ENCODE results near the gene ZMYND10. TPM values are rescaled to one million over a fixed set of nuclear protein-coding genes. Genes with fewer than 3 reads are reported as not detected.

ZMYND10 gene
- total RNA-seq, 1 donor: 2.9 TPM

DNA sequence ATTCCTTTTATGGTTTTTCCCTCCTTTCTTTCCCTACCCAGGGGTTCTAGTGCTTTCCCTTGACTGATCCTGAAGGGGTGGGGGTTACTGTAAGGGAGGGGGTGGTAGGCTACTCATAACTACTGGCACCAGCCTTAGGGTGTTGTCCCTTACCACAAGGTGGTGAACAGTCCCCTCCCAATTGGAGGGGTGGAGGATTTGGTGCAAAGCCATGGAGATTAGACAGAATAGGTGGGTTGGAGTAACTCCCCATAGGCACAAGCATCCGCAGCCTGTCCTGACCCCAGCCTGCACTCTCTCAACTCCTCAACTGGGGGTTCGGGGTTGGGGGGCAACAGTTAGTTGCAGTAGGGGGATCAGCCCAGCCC is 20.4 kb downstream of the ZMYND10 start:
- Histone ChIP-seq H3K9me3 (ENCODE audit: low read depth, low read length) (no peaks in the 10 kb centered on the region), H3K4me3 (ENCODE audit: insufficient read depth, low read length) (no peak overlapping the region), H3K4me2 (ENCODE audit: insufficient read depth, low read length) (no peak overlapping the region), H3K27ac (ENCODE audit: low read depth, low read length) (no peak overlapping the region), H4K20me1 (ENCODE audit: insufficient read depth, low read length) (peaks cover 14% of the 10 kb centered on the region), H3K27me3 (ENCODE audit: insufficient read depth, low read length) (no peaks in the 10 kb centered on the region), H3K79me2 (ENCODE audit: insufficient read depth, low read length) (peaks cover 33% of the 10 kb centered on the region), H3K36me3 (ENCODE audit: insufficient read depth, low read length) (peaks cover 22% of the 10 kb centered on the region), H2AFZ (ENCODE audit: low read length) (no peak overlapping the region), H3K4me1 (ENCODE audit: insufficient read depth, low read length) (peaks cover 22% of the 10 kb centered on the region)
- DNase-seq (ENCODE audit: insufficient read length, low spot score, missing footprints): no peak
- no peak for TF ChIP-seq CTCF (IDR thresholded peaks at IDR 0.05; ENCODE audit: extremely low read depth, low read depth, low read length)

GRCh38 chr3:50324351-50325112 is 21.0 kb downstream of the ZMYND10 start:
- Histone ChIP-seq H3K4me2 (ENCODE audit: insufficient read depth, low read length) (no peak overlapping the region), H3K27ac (ENCODE audit: low read depth, low read length) (no peak overlapping the region), H3K36me3 (ENCODE audit: insufficient read depth, low read length) (peaks cover 20% of the 10 kb centered on the region), H3K4me1 (ENCODE audit: insufficient read depth, low read length) (peaks cover 26% of the 10 kb centered on the region), H4K20me1 (ENCODE audit: insufficient read depth, low read length) (peaks cover 17% of the 10 kb centered on the region), H3K4me3 (ENCODE audit: insufficient read depth, low read length) (no peak overlapping the region), H3K9me3 (ENCODE audit: low read depth, low read length) (no peaks in the 10 kb centered on the region), H3K27me3 (ENCODE audit: insufficient read depth, low read length) (no peaks in the 10 kb centered on the region), H2AFZ (ENCODE audit: low read length) (no peak overlapping the region), H3K79me2 (ENCODE audit: insufficient read depth, low read length) (peaks cover 34% of the 10 kb centered on the region)
- peak; percentile 99 for DNase-seq (ENCODE audit: insufficient read length, low spot score, missing footprints)
- peak; percentile 84 for TF ChIP-seq CTCF (IDR thresholded peaks at IDR 0.05; ENCODE audit: extremely low read depth, low read depth, low read length)

- Histone ChIP-seq H3K27me3 (ENCODE audit: insufficient read depth, low read length) (no peaks in the 10 kb centered on the region), H3K9me3 (ENCODE audit: low read depth, low read length) (no peaks in the 10 kb centered on the region), H4K20me1 (ENCODE audit: insufficient read depth, low read length) (peaks cover 25% of the 10 kb centered on the region), H3K79me2 (ENCODE audit: insufficient read depth, low read length) (peaks cover 42% of the 10 kb centered on the region), H3K27ac (ENCODE audit: low read depth, low read length) (no peak overlapping the region), H3K36me3 (ENCODE audit: insufficient read depth, low read length) (peaks cover 23% of the 10 kb centered on the region), H3K4me1 (ENCODE audit: insufficient read depth, low read length) (peaks cover 26% of the 10 kb centered on the region), H3K4me3 (ENCODE audit: insufficient read depth, low read length) (no peak overlapping the region), H3K4me2 (ENCODE audit: insufficient read depth, low read length) (no peak overlapping the region), H2AFZ (ENCODE audit: low read length) (no peak overlapping the region)
- TF ChIP-seq CTCF (IDR thresholded peaks at IDR 0.05; ENCODE audit: extremely low read depth, low read depth, low read length): no peak
- no peak for DNase-seq (ENCODE audit: insufficient read length, low spot score, missing footprints)
These were observed 21.8 kb downstream of the ZMYND10 start for GRCh38 chr3:50323614-50324199.

DNA sequence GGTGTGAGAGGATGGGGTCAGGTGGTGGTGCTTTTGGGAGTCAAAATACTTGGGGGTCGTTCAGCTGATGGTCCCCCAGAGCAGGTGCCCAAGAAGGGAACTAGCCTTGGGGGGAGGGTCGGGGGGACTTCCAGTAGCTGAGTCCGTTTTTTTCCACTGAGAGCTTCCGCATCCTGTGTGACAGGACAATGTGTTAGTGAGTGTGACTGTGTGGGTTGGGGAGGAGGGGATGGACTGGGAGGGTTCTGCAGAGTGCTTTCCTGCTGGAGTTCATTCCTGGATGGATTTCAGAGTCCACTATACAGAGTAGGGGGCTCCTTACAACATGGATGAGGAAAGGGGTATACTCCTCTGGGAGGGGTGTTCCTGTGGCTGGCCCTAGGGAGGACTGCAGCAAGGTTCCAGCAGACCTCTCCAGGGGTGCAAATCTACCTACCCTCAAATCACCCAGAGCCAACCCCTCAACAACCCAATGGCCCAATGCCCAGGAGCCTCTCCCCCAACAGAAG is 22.4 kb downstream of the ZMYND10 start:
- peaks cover 48% of the 10 kb centered on the region for H3K79me2 ChIP-seq (ENCODE audit: insufficient read depth, low read length)

More for the DNA sequence above, 22.4 kb downstream of the ZMYND10 start:
- Histone ChIP-seq H4K20me1 (ENCODE audit: insufficient read depth, low read length) (peaks cover 31% of the 10 kb centered on the region), H3K4me1 (ENCODE audit: insufficient read depth, low read length) (peaks cover 21% of the 10 kb centered on the region), H2AFZ (ENCODE audit: low read length) (no peak overlapping the region), H3K4me3 (ENCODE audit: insufficient read depth, low read length) (no peak overlapping the region), H3K9me3 (ENCODE audit: low read depth, low read length) (no peaks in the 10 kb centered on the region), H3K27me3 (ENCODE audit: insufficient read depth, low read length) (no peaks in the 10 kb centered on the region), H3K36me3 (ENCODE audit: insufficient read depth, low read length) (peaks cover 29% of the 10 kb centered on the region), H3K4me2 (ENCODE audit: insufficient read depth, low read length) (no peak overlapping the region), H3K27ac (ENCODE audit: low read depth, low read length) (no peak overlapping the region)
- TF ChIP-seq CTCF (IDR thresholded peaks at IDR 0.05; ENCODE audit: extremely low read depth, low read depth, low read length): no peak
- DNase-seq (ENCODE audit: insufficient read length, low spot score, missing footprints): no peak
